Lower lobe of right lung (tissue), 2 donors: ENCODE measurements around the gene IZUMO4. TPM values are rescaled to one million over a fixed set of nuclear protein-coding genes. Genes with fewer than 3 reads are reported as not detected.

Source experiments
- ATAC-seq, 2 donors: fragments of 200-7000 bp; cut with Tn5 transposase; one replicate each; pipeline ENCODE4 v1.9.1; 2020 to 2022; ENCODE audit warnings: mild to moderate bottlenecking in 2 of 2, moderate library complexity in 2 of 2
- DNase-seq: peaks from one replicate; pipeline ENCODE4 v3.0.0-alpha.2; 2020
- H3K27ac ChIP-seq: fragments of 200-600 bp; one replicate; pipeline ENCODE4 v1.8.0; 2022
- H3K27me3 ChIP-seq: fragments of 200-600 bp; one replicate; pipeline ENCODE4 v1.8.0; 2022; ENCODE audit warnings: low read depth
- H3K36me3 ChIP-seq: fragments of 200-600 bp; one replicate; pipeline ENCODE4 v1.8.0; 2022; ENCODE audit warnings: mild to moderate bottlenecking
- H3K4me1 ChIP-seq: fragments of 200-600 bp; one replicate; pipeline ENCODE4 v1.8.0; 2022
- H3K4me3 ChIP-seq: fragments of 200-600 bp; one replicate; pipeline ENCODE4 v1.8.0; 2022; ENCODE audit warnings: mild to moderate bottlenecking
- H3K9me3 ChIP-seq: fragments of 200-600 bp; one replicate; pipeline ENCODE4 v1.8.0; 2022
- intact Hi-C: fragments of 100-400 bp; cut with DNase I; formaldehyde crosslinking; loops from one replicate; pipeline ENCODE4 v1.11.0; 2022
- total RNA-seq: library from RNA; stranded (reverse); fragmentation: NEBNext Ultra II Directional; extraction: Animal tissue kit (Norgen Biotek cat#: 25700); gene quantifications from one replicate; pipeline ENCODE4 v1.2.1, GENCODE V29; 2021
- TF ChIP-seq, protein P1 (sequence below): fragments of 200-600 bp; IDR thresholded peaks from one replicate; pipeline ENCODE4 v1.8.0; 2022; ENCODE audit warnings: antibody characterized with exemption, mild to moderate bottlenecking
- donor health status: DM: no; HTN: yes; CAD: no; lungs with severe emphysema.

IZUMO4 gene
- total RNA-seq, 1 donor from 2014 or later, result 7.4 TPM

DNA sequence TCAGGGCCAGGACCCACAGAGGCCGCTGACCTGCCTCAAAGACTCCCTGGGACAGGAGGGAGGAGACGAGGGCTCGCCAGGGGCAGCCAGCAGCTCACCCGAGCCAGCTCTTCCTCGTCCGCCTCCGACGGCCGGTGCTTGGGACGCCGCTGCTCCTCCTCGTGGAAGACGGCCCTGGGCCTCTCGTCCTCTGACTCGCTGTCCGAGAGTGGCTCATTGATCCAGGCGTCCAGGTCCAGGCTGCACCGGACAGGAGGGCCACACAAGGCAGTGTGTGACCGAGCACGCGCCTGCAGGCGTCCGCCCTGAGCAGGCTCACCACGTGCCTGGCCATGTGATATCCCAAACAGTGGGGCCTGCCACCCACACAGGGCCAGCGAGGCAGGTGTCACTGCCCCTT is 19.8 kb downstream of the IZUMO4 start:
- Histone ChIP-seq H3K4me3 (no peak overlapping the region), H3K9me3 (no peaks in the 10 kb centered on the region), H3K4me1 (no peaks in the 10 kb centered on the region), H3K27me3 (no peaks in the 10 kb centered on the region), H3K36me3 (peaks cover 100% of the 10 kb centered on the region), H3K27ac (no peak overlapping the region)
- no peak for ATAC-seq
- intact Hi-C loops, result no loop called here
- DNase-seq, result no peak
- TF ChIP-seq, protein P1, sequence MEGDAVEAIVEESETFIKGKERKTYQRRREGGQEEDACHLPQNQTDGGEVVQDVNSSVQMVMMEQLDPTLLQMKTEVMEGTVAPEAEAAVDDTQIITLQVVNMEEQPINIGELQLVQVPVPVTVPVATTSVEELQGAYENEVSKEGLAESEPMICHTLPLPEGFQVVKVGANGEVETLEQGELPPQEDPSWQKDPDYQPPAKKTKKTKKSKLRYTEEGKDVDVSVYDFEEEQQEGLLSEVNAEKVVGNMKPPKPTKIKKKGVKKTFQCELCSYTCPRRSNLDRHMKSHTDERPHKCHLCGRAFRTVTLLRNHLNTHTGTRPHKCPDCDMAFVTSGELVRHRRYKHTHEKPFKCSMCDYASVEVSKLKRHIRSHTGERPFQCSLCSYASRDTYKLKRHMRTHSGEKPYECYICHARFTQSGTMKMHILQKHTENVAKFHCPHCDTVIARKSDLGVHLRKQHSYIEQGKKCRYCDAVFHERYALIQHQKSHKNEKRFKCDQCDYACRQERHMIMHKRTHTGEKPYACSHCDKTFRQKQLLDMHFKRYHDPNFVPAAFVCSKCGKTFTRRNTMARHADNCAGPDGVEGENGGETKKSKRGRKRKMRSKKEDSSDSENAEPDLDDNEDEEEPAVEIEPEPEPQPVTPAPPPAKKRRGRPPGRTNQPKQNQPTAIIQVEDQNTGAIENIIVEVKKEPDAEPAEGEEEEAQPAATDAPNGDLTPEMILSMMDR, result no peak

- TF ChIP-seq, protein P1, result no peak
- H3K4me3 ChIP-seq, result no peak overlapping the region
- ATAC-seq (no peak), DNase-seq (no peak)
- intact Hi-C loops, result no loop called here
- H3K27me3 ChIP-seq, result no peaks in the 10 kb centered on the region
- peaks cover 100% of the 10 kb centered on the region for H3K36me3 ChIP-seq
- H3K27ac ChIP-seq, result no peak overlapping the region
- H3K4me1 ChIP-seq, result no peaks in the 10 kb centered on the region
- H3K9me3 ChIP-seq, result no peaks in the 10 kb centered on the region
Observed at GRCh38 chr19:2117215-2117960, 20.7 kb downstream of the IZUMO4 start.

- DNase-seq (no peak), ATAC-seq (no peak)
- Histone ChIP-seq H3K27me3 (no peaks in the 10 kb centered on the region), H3K27ac (no peak overlapping the region), H3K36me3 (peaks cover 100% of the 10 kb centered on the region), H3K9me3 (no peaks in the 10 kb centered on the region), H3K4me3 (no peak overlapping the region), H3K4me1 (no peaks in the 10 kb centered on the region)
- TF ChIP-seq, protein P1, result no peak
- intact Hi-C loops, result no loop called here
Observed at GRCh38 chr19:2118438-2118837, 21.7 kb downstream of the IZUMO4 start.

DNA sequence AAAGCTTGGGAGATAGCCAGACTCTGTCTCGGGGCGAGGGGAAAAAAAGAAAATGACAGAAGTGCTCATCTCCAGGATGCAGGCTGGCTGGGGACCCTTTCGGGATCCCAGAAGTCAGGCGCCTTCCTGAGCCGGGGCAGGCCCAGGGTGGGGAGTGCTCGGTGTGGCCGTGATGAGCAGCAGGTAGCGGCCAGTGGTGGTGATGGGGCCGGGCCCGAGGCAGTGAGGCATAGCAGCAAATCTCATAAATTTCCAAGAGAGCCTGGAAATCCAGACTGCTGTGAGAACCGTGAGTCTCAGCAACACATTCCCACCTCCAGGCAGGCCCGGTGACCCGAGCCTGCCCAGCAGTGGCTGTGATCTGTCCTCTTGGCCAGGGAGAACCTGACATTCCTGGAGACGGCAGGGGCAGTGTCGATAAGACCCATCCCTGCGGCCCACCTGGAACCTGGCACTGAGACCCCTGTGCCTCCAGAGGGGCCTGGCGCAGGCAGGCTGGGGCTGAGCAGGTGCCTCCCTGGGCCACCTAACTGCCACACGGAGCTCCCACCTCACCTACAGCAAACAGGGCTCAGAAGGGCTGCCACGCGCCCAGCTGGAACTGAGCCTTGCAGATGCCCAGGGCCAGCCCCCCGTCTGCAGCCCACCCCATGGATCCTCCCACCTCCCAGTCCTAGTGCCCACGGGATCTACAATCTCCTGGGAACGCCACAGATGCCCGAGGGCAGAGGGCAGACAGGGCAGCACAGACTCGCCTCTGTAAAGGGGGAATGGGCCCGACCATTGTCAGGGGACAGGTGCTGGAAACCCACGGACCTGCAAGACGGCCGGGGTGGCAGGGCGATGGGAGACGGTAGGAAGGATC is 23.4 kb downstream of the IZUMO4 start:
- H3K4me3 ChIP-seq, result no peak overlapping the region
- H3K4me1 ChIP-seq, result no peaks in the 10 kb centered on the region
- intact Hi-C loops, result no loop called here
- DNase-seq, result no peak
- no peak overlapping the region for H3K27ac ChIP-seq
- no peak for ATAC-seq
- TF ChIP-seq, protein P1, result no peak
- peaks cover 100% of the 10 kb centered on the region for H3K36me3 ChIP-seq
- no peaks in the 10 kb centered on the region for H3K9me3 ChIP-seq
- no peaks in the 10 kb centered on the region for H3K27me3 ChIP-seq

DNA sequence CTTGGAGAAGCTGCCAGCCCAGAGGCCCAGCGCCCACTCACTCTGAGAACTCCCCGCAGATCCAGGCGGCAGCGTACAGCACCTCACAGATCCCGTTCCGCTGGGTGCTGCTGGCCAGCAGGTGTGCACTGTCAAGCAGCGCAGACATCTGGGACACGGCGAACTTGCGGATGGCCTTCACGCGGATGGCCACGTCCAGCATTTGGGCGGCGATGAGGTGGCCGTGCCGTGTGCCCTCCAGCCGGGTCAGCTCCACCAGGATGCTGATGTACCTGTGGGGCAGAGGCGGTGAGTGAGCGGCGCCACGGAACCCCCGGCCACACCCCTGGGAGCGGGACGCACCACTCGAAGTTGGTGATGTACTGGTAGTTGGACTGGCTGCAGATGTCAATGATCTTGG is 24.1 kb downstream of the IZUMO4 start:
- Histone ChIP-seq H3K4me3 (no peak overlapping the region), H3K27me3 (no peaks in the 10 kb centered on the region), H3K27ac (no peak overlapping the region), H3K36me3 (peaks cover 100% of the 10 kb centered on the region), H3K9me3 (no peaks in the 10 kb centered on the region), H3K4me1 (no peaks in the 10 kb centered on the region)
- ATAC-seq (no peak), DNase-seq (no peak)
- intact Hi-C loops, result no loop called here
- TF ChIP-seq, protein P1, result no peak
